Measurements from ENCODE around the gene MOB1B. TPM values are rescaled to one million over a fixed set of nuclear protein-coding genes. Genes with fewer than 3 reads are reported as not detected.
"Not testable (repeated sequence)": the region's sequence is repeated elsewhere in the genome, so short reads cannot be mapped to it uniquely, and the experiment has no call there.

Gene MOB1B
- total RNA-seq, 1 experiment from 2014 or later = 7.4 TPM

GRCh38 chr4:70956549-70957210 lies 54.5 kb downstream of the MOB1B start:
- no peak for DNase-seq (ENCODE audit: low read depth)

- peak; percentile 33 for DNase-seq (ENCODE audit: low read depth)
These were observed 56.5 kb downstream of the MOB1B start for GRCh38 chr4:70958681-70959080.

DNA sequence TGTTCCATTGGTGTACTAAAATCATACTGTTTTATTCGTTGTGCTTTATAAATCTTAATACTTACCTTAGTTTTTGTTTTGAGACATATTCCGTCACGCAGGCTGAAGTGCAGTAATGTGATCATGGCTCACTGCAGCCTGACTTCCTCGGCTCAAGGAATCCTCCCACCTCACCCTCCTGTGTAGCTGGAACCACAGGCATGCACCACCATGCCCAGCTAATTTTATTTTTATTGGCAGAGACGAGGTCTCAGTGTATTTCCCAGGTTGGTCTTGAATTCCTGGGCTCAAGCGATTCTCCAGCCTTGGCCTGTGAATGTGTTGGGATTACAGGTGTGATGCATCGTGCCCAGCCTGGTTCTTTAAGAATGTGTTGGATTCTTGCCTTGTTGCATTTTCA lies 66.9 kb downstream of the MOB1B start:
- no peak for DNase-seq (ENCODE audit: low read depth)

- no peak for DNase-seq (ENCODE audit: low read depth)
These were observed 74.1 kb downstream of the MOB1B start for GRCh38 chr4:70976252-70976651.

- DNase-seq (ENCODE audit: low read depth) = no peak
These were observed 77.4 kb downstream of the MOB1B start for GRCh38 chr4:70979445-70980008.

GRCh38 chr4:70980196-70980595 lies 78.0 kb downstream of the MOB1B start:
- no peak for DNase-seq (ENCODE audit: low read depth)

- DNase-seq (ENCODE audit: low read depth) = no peak
These were observed 81.9 kb downstream of the MOB1B start for GRCh38 chr4:70984106-70984505.

DNA sequence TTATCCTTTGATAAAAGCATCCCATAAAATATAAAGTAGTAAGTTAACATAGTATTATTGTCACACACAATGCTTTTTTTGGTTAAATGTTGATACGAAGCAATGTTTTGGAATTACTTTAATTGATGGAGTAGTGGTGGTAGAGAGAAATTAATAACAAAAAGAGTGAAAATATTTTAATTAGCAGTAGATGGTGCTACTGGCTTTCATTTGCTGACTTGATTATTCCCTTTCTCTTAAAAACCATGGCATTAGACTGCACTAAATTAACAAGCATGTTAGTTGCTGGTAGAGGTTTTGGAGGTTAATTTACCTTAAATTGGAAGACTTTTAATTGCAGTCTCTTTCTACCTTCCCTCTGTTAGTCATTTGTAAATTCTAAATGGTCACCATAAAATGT lies 82.4 kb downstream of the MOB1B start:
- no peak for DNase-seq (ENCODE audit: low read depth)

GRCh38 chr4:70991596-70991995 lies 89.4 kb downstream of the MOB1B start:
- DNase-seq (ENCODE audit: low read depth) = no peak

- no peak for DNase-seq (ENCODE audit: low read depth)
These were observed 90.3 kb downstream of the MOB1B start for GRCh38 chr4:70992391-70992881.

DNA sequence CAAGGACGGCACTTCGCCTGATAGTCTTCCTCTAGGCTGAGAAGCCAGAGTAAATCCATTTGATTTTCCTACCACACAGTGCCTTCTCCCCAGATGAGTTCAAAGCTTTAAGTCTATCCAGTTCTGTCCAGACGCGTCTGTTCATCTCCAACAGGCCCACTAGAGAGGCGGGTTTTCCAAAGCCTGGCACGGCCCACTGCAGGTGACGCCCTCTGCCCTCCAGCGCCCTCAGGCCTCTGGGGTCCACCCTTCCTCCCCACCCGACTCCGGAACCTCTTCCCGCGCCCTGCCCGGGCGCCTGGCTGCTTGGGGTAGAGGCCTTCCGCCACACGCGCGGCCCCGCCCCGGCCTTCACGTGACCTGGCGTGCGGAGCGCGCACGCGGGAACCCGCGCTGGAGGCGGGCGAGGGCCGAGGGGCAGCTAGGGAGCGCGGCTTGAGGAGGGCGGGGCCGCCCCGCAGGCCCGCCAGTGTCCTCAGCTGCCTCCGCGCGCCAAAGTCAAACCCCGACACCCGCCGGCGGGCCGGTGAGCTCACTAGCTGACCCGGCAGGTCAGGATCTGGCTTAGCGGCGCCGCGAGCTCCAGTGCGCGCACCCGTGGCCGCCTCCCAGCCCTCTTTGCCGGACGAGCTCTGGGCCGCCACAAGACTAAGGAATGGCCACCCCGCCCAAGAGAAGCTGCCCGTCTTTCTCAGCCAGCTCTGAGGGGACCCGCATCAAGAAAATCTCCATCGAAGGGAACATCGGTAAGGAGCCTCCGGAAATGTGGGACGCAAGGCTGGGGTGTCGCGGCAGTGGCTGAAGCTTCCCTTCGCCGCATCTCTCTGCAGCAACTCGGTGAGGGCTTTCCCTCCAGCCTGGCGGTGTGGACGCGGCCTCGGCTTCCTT lies 91.3 kb downstream of the MOB1B start, which contains the start of gene DCK:
Gene DCK (plus strand): TSS at position 469 of the 888 bp plus-strand sequence. CDS start 187 bp downstream, at position 656.
- DNase-seq (ENCODE audit: low read depth) = peak; percentile 89

DNA sequence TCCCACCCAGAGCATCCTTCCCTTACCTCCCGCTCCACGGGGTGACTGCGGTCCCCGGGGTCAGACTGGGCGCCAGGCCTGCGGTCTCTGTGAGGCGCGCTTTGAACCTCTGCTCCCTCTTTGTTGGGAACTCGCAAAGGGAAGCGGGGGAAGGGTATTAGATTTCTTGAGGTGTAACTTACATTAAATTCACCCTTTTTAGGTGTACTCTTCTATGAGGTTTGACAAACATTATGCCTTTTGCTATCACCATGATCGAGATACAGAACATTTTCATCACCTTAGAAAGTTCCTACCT lies 91.8 kb downstream of the MOB1B start:
- no peak for DNase-seq (ENCODE audit: low read depth)

- no peak for DNase-seq (ENCODE audit: low read depth)
These were observed 92.4 kb downstream of the MOB1B start for GRCh38 chr4:70994387-70995099.

DNA sequence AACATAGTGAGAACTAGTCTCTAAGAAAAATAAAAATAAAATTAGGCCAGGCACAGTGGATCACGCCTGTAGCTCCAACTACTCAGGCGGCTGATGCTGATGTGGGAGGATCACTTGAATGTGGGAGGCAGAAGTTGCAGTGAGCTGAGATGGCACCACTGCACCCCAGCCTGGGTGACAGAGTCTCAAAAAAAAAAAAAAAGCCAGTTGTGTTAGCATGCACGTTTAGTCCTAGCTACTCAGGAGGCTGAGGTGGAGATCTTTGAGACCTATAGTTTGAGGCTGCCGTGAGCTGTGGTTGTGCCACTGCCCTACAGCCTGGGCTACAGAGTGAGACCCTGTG lies 93.8 kb downstream of the MOB1B start:
- no peak for DNase-seq (ENCODE audit: low read depth)

GRCh38 chr4:70997036-70997435 lies 94.9 kb downstream of the MOB1B start:
- no peak for DNase-seq (ENCODE audit: low read depth)

DNA sequence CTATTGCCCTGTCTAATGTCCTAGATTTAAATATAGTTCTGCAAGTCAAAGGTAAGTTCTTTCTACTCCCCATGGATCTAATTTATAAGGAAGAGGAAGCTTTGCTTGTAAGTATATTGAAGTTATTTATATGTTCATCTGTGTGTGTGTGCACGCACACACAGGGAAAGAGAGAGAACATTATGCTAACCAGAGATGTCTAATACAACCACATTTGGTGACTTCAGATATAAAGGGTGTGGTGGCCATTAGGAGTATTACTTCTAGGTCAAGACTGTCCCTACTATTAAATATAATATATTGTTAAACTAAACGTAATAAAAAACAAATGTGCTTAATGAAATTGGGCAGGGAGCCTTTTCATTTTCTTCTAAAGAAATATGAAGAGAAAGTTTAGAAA lies 95.4 kb downstream of the MOB1B start:
- DNase-seq (ENCODE audit: low read depth) = no peak

DNA sequence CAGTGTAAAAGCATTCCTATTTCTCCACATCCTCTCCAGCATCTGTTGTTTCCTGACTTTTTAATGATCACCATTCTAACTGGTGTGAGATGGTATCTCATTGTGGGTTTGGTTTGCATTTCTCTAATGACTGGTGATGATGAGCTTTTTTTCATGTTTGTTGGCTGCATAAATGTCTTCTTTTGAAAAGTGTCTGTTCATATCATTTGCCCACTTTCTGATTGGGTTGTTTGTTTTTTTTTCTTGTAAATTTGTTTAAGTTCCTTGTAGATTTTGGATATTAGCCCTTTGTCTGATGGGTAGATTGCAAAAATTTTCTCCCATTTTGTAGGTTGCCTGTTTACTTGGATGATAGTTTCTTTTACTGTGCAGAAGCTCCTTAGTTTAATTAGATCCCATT lies 97.5 kb downstream of the MOB1B start:
- not testable (repeated sequence) for DNase-seq (ENCODE audit: low read depth)

GRCh38 chr4:71001363-71001762 lies 99.2 kb downstream of the MOB1B start:
- DNase-seq (ENCODE audit: low read depth) = not testable (repeated sequence)

- DNase-seq (ENCODE audit: low read depth) = no peak
These were observed 102.2 kb downstream of the MOB1B start for GRCh38 chr4:71004281-71004851.

GRCh38 chr4:71005025-71005424 lies 102.9 kb downstream of the MOB1B start:
- DNase-seq (ENCODE audit: low read depth) = not testable (repeated sequence)

- DNase-seq (ENCODE audit: low read depth) = no peak
These were observed 104.2 kb downstream of the MOB1B start for GRCh38 chr4:71006203-71006907.
